ENCODE data around the gene MDM2.
"Not testable (repeated sequence)": the region's sequence is repeated elsewhere in the genome, so short reads cannot be mapped to it uniquely, and the experiment has no call there.

MDM2 gene

DNA sequence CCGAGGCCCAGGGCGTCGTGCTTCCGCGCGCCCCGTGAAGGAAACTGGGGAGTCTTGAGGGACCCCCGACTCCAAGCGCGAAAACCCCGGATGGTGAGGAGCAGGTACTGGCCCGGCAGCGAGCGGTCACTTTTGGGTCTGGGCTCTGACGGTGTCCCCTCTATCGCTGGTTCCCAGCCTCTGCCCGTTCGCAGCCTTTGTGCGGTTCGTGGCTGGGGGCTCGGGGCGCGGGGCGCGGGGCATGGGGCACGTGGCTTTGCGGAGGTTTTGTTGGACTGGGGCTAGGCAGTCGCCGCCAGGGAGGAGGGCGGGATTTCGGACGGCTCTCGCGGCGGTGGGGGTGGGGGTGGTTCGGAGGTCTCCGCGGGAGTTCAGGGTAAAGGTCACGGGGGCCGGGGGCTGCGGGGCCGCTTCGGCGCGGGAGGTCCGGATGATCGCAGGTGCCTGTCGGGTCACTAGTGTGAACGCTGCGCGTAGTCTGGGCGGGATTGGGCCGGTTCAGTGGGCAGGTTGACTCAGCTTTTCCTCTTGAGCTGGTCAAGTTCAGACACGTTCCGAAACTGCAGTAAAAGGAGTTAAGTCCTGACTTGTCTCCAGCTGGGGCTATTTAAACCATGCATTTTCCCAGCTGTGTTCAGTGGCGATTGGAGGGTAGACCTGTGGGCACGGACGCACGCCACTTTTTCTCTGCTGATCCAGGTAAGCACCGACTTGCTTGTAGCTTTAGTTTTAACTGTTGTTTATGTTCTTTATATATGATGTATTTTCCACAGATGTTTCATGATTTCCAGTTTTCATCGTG lies 612 bp downstream of the MDM2 start:
- peak; percentile 45 for DNase-seq

DNA sequence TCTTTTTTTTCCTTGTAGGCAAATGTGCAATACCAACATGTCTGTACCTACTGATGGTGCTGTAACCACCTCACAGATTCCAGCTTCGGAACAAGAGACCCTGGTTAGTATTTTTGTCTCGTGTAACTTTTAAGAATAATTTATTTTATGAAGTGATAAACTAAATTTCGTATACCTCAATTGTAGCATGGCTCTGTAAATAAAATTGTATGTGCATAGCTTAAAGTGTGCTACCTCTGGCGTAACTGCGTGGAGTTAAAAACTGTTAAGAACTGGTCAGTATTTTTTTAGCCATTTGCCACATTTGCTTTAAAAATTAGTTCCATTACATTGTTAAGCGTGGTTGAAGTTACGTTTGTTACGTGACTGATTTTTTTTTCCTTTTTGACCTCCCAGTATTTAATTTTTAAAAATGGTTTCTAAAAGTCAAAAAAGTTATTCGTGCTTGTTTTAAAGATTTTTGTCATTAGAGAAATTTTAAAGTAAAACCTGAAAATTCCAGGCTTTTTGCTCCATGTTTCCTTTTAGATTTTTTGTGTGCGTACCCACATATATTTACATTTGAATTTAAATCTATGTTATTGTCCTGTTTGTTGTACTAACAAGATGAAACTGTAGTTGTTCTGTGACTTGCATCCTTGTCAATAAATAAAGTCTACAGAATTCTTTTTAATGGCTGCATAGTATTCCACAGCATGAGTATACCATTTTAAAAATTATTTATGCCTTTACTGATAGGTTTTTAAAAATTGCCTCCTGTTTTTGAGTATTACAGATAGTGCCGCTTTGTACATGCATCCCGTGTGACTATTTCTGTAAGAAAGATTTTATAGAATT lies 1.4 kb downstream of the MDM2 start:
- DNase-seq, result no peak

DNA sequence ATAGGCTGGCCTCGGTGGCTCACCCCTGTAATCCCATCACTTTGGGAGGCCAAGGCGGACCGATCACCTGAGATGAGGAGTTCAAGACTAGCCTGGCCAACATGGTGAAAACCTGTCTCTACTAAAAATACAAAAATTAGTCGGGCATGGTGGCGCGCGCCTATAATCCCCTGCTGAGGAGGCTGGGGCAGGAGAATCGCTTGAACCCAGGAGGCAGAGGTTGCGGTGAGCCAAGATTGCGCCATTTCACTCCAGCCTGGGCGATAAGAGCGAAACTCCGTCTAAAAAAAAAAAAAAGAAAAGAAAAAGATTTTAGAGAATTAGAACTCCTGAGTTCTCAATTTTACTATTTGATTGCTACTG lies 2.0 kb downstream of the MDM2 start:
- not testable (repeated sequence) for DNase-seq

DNA sequence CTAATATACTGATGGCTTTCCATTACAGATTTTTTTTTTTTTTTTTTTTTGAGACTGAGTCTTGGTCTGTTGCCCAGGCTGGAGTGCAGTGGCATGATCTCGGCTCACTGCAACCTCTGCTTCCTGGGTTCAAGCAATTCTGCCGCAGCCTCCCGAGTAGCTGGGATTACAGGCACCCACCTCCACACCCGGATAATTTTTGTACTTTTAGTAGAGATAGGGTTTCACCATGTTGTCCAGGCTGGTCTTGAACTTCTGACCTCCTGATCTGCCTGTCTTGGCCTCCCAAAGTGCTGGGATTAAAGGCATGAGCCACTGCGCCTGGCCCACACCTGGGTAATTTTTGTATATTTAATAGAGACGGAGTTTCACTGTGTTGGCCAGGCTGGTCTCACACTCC lies 3.6 kb downstream of the MDM2 start:
- DNase-seq, result not testable (repeated sequence)

DNA sequence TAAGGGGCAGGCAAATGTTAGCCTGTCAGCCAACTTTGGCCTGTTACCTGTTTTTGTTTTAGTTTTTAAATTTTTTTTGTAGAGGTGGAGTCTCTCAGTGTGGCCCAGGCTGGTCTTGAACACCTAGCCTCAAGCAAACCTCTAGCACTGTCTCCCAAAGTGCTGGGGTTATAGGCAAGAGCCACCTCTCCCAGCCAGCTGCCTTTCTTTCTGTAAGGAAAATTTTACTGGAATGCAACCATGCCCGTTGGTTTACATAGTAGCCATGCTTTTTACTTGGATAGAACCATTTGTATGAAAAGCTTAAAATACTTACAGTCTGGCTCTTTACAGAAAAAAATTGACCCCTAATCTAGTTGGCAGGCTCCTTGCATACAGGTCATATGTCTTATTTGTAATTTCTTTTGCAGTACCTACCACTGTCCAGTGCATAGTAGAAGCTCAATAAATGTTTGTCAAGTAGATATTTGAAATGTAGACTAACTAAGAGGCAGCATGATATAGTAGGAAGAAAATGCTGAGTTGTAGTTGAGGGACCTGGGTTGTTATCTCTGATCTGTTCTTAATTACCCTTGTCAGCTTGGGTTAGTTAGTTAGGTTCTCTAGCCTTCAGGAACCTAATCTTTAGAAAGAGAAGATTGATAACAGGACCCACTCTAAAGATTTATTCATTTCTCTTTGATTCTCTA lies 4.7 kb downstream of the MDM2 start:
- no peak for DNase-seq

DNA sequence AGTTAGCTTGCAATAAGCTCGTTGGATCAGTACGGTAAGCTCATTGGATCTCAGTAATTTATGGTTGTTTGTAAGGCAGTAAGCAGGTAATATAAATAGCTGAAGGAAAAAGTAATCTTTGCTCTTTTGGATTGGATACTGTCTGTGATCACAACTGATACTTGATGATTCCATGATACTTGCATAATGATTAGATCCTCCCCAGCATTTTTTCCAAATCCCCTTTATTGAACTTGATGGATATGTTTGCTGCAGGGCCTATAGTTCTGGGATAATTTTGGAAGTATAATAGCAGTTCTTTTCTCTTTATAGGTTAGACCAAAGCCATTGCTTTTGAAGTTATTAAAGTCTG lies 5.2 kb downstream of the MDM2 start:
- no peak for DNase-seq

DNA sequence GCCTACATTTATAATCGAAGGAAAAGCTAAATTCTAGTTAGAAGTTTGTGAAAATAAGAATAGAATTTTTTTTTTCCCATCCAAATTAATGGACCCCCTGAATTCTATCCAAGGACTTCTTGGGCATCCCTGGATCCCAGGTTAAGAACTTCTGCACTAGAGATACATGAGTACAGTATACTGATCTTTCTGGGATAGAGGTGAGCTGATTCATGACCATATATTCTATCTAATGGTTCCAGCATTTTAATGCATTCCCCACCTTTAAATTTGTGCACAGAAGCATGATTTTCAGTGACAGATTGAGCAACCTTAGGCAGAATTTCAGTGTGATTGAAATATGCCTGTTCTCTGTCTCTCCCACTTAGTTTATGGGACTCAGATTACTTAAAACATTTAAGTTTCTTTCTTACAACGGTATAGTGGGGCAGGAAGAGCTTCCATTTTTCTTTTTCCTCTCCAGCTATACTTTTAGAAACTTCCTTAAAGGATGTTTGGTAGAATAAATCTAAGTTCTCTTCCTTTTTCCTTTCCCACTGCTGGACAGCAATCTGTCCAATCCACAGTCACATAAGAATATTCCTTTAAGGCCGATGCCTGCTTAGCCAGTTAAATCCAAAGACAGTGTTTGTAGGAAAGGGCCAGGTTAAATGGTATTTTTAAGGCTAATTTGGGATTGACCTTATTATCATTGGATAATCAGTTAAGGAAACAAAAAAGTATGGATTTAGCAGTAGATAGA lies 6.7 kb downstream of the MDM2 start:
- DNase-seq, result no peak

DNA sequence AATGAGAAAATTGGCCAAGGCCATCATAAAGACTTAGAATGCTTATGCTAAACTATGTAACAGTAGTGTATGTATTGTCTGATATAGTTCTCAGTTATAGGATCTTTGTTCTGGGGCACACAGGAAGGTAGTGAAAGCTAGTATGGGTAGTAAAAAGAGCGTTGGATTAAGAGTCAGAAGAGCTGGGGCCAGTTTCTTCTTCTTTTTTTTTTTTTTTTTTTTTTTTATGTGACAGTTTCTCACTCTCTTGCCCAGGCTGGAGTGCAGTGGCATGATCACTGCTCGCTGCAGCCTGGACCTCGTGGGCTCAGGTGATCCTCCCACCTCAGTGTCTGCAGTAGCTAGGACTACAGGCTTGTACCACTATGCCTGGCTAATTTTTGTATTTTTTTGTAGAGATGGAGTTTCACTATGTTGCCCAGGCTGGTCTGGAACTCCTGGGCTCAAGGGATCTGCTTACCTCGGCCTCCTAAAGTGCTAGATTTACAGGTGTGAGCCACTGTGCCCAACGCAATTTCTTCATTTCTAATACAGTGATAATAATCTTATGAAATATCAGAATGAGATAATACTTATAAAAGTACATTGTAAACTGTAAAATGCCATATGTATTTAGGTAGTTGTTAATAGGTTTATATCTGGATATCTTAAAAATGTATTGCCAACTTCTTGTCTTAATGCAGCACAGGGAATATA lies 7.4 kb downstream of the MDM2 start:
- DNase-seq, result no peak

DNA sequence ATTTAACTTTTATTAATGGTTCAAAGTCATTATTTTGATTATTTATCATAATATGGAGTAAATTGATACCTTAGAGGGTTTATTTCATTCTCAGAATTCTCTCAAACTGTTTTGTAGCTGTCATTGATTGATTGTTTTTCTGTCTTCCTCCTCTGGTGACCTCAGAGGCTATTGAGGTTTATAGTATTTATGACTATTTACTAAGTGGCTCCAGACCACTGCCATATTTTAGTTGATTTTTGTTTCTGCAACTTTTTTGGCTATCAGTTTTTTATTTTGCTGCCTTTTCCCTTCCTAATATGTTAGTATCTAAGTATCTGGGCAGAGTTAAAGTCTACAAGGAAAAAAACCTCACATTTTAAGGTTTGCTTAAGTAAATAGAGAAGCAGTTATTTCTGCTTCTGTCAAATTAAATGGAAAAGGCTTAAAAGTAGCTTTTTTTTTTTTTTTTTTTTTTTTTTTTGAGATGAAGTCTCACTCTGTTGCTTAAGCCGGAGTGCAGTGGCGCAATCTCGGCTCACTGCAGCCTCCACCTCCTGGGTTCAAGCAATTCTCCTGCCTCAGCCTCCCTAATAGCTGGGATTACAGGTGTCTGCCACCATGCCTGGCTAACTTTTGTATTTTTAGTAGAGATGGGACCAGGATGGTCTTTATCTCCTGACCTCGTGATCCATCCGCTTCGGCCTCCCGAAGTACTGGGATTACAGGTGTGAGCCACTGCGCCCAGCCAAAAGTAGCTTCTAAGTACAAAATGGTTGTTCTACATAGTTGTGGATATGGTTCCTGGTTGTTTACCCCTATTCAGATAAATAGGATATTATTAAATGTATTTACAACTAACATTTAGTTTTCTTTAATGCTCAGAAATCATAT lies 8.2 kb downstream of the MDM2 start:
- no peak for DNase-seq

DNA sequence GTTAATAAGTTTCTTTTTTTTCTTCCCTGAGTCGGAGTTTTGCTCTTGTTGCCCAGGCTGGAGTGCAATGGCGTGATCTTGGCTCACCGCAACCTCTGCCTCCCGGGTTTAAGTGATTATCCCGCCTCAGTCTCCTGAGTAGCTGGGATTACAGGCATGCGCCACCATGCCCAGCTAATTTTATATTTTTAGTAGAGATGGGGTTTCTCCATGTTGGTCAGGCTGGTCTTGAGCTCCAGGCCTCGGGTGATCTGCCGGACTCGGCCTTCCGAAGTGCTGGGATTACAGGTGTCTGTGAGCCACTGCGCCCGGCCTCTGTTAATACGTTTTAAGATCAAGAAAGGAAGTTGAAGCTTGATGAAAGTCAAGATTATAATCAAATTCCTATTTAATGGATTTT lies 11.5 kb downstream of the MDM2 start:
- not testable (repeated sequence) for DNase-seq

DNA sequence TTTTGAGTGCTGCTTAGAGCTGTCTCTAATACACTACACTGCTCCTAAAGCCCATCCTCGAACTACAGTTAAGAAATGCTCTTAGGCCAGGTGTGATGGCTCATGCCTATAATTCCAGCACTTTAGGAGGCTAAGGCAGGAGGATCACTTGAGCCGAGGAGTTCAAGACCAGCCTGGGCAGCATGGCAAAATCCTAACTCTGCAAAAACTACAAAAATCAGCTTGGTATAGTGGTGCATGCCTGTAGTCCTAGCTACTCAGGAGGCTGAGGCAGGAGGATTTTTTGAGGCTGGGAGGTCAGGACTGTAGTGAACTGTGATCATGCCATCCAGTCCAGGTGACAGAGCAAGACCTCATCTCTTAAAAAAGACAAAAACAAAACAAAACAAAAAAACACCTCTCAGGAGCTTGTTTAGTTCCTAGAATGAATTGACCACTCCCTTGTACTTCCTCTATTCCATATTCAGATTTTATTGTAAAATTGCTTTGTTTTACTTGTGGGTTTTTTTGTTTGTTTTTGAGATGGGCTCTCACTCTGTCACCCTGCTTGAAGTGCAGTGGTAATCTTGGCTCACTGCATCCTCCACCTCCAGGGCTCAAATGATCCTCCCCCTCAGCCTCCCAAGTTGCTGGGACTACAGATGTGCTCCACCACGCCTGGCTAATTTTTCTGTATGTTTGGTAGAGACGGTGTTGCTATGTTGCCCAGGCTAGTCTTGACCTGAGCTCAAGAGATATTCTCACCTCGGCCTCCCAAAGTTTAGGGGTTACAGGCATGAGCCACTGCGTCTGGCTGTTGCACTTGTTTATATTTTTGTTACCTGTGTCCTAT lies 13.6 kb downstream of the MDM2 start:
- no peak for DNase-seq

DNA sequence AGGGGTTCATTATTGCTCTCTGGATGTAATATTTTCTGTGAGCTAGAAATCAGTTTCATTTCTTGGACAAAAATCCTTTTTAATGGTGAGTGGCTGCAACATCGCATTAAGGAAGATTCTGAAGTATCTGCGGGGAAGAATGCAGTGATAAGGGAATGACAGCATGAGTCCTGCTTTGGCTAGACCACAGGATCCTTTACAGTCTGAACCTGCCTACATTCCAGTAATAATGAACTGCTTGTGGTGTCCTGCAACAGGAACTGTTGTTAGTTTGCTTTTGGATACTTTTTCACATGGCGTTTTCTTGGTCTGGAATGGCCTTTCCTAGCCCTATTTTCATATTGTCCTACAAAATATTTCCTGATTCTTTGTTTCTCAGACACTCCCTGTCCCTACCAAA lies 15.7 kb downstream of the MDM2 start:
- DNase-seq, result no peak

DNA sequence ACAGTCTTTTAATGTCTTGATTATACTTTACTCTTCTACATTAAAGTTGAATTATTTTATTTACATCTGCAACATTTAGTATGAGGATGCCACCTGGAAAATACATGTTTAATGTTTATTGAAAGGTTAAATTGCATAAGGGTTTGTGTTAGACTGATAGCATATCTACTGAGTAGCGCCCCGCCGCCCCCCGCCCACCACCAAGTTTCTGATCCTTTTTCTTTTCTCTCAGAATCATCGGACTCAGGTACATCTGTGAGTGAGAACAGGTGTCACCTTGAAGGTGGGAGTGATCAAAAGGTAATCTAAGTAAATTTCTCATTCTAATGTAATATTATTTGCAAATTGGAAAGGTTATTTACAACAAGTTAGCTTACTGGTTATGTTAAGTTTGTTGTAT lies 16.2 kb downstream of the MDM2 start:
- no peak for DNase-seq

DNA sequence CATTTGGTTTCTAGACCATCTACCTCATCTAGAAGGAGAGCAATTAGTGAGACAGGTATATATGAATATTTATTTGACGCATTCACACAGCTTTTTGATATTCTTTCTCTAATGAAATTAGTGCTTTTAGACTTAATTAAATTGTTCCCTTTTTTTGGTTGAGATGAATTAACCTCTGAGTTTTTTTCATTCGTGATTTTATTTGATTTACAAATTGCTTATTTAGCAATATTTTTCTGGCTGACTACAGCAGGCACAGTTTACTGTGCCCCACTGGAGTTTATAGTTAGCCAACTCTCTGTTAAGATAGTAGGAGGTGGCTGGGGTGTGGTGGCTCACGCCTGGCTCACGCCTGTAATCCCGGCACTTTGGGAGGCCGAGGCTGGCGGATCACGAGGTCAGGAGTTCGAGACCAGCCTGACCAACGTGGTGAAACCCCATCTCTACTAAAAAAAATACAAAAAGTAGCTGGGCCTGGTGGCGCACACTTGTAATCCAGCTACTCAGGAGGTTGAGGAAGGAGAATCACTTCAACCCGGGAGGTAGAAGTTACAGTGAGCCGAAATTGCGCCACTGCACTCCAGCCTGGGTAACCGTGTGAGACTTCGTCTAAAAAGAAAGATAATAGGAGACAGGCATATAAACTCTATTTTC lies 16.7 kb downstream of the MDM2 start:
- DNase-seq, result no peak

DNA sequence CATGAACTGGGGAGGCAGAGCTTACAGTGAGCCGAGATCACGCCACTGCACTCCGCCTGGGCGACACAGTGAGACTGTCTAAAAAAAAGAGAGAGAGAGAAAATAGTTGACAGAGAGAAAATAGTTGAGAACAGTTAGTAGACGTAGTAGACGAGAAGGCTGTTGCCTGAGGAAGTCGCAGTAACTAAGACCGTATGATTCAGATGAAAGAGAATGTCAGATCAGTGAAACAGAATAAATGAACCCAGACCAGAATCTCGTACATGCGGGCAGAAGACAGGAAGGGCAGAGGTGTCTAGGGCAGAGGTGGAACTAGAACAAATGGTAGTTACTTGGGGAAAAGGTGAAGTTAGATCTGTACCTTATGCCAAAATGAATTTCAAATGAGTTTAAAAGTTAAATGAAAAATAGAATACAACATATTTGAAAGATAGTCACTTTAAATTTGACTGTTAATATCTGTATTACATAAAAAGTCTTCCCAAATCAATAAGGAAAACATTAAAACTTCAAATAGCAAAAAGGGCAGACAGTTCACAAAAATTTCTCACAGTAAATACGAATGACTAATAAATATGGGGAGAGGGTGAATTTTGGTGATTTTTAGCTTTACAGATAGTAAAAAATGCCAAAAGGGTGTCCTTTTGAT lies 17.7 kb downstream of the MDM2 start:
- DNase-seq, result no peak

DNA sequence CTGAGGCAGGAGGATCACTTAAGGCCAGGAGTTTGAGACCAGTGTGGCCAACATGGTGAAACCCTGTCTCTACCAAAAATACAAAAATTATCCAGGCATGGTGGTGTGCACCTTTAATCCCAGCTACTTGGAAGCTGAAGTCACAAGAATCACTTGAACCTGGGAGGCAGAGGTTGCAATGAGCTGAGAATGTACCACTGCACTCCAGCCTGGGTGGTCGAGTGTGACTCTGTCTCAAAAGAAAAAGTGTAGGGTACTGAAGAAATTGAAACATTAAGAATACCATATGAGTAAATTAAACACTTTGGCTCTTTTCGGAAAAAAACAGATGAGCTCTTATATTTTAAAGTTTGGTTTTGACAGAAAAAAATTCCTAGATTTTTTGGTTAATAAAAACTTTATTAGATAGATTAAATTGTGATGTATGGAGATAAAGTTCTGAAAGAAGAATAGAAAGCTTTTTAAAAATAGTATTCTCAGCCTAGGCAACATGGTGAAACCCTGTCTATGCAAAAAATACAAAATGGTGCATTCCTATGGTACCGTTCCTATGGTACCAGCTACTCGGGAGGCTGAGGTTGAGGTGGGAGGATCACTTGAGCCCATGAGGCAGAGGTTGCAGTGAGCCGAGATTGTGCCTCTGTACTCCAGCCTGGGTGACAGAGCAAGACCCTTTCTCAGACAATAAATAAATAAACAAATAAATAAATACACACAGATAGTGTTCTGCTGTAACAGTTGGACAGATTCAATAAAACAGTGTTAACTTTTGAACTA lies 20.1 kb downstream of the MDM2 start:
- no peak for DNase-seq

DNA sequence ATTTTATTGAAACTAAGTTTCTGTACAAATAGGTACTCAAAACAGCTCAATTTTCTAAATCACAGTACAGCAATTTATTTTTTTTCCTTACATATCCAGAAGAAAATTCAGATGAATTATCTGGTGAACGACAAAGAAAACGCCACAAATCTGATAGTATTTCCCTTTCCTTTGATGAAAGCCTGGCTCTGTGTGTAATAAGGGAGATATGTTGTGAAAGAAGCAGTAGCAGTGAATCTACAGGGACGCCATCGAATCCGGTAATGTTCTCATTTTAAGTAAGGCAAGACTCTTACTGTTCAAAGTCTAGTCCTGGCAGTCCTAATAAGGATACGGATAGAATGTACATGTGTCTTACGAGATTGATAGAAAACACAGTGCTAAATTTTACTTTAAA lies 20.7 kb downstream of the MDM2 start:
- no peak for DNase-seq

DNA sequence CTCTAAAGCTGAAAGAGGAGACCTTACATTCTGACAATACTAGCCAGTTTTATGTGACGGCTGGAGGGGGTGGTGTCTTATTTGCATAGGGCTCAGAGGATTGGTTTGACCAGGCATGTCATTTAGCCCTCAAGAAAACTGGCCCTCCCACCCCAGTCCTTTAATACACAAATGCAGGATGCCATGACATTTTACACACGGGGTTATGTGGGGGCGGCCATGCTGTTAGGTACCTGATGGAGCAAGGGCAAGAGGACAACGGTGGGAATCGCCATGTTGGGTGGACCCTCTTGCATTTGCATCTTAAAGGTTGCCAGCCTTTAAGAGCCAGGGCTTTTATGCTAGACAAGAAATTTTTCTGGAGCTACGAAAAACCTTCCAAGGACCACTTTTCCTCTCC lies 23.3 kb downstream of the MDM2 start:
- DNase-seq, result no peak

Data from NCI-H2227 treated with DMSO at 0.1 percent for 48 hours (cell line).